Inflammatory macrophage (primary cell): ENCODE data around the gene RNF223.
"Not testable (repeated sequence)": the region's sequence is repeated elsewhere in the genome, so short reads cannot be mapped to it uniquely, and the experiment has no call there.

ENCODE experiments used
- DNase-seq, 2 donors: peaks; one replicate each; pipeline ENCODE4 v3.0.0-alpha.2; 2020 to 2022

The RNF223 gene

DNA sequence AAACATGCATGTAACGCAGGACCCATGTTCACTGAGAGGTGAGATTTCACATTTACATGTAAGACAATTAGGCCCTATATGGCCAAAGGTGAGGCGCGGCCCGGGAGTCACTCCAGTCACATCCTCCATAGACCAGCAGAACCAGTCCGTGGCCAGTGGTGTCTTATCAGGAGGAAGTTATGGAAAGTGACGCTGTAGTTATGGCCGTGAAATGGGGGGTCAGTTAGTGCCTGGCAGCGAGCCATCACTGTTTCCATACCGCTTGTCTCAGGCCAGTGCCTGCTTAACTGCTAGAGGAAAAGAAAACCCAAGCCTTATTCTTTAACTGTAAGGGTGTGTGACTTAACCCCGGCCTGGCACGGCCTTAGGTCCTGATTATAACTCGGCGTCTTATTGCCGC is 35.6 kb upstream of the RNF223 start:
- DNase-seq: no peak

GRCh38 chr1:1106510-1107221 is 32.6 kb upstream of the RNF223 start:
- DNase-seq: no peak

DNA sequence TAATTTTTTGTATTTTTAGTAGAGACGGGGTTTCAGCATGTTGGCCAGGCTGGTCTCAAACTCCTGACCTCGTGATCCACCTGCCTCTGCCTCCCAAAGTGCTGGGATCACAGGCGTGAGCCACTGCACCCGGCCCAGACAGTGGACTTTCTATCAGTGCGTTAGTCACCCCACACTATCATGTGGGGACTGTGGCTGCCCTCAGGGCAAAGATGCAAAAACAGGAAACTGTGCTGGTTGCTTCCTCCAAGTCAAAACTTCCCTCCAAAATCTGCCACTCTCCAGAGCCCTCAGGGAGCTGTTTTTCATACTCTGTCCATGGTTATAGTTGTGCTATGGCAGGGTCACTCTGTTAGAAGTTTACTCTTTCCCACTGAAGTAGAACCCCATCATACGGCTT is 30.0 kb upstream of the RNF223 start:
- DNase-seq: peak; percentile 50 to 73

DNA sequence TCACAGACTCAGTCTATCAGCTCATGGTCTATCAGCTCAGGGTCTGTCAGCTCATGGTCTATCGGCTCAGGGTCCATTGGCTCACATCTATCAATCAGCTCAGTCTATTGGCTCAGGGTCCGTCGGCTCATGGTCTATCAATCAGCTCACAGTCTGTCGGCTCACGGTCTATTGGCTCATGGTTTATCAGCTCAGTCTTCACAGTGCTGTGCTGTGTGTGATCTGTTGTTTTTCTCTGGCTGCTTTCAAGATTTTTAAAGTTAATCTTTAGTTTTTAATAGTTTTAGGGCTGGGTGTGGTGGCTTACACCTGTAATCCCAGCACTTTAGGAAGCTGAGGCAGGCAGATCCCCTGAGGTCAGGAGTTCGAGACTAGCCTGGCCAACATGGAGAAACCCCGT is 27.4 kb upstream of the RNF223 start:
- DNase-seq: no peak

DNA sequence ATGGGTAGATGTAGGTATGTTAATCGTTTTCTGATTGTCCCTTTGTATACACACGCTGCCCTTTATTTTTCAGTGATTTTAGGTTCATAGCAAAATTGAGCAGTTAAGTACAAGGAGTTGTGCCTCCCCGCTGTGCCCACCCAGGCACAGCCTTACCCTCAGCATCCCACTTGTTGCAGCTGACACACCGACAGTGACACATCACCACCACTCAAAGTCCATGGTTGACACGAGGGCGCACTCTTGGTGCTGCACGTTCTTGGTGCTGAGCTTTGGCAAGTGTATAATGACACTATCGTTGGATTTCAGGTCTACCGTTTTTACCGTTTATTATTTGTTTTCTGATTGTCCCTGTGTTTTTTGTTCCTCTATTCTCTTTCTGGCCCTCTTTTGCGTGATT is 26.2 kb upstream of the RNF223 start:
- no peak for DNase-seq

GRCh38 chr1:1099506-1100183 is 25.5 kb upstream of the RNF223 start:
- DNase-seq: no peak

DNA sequence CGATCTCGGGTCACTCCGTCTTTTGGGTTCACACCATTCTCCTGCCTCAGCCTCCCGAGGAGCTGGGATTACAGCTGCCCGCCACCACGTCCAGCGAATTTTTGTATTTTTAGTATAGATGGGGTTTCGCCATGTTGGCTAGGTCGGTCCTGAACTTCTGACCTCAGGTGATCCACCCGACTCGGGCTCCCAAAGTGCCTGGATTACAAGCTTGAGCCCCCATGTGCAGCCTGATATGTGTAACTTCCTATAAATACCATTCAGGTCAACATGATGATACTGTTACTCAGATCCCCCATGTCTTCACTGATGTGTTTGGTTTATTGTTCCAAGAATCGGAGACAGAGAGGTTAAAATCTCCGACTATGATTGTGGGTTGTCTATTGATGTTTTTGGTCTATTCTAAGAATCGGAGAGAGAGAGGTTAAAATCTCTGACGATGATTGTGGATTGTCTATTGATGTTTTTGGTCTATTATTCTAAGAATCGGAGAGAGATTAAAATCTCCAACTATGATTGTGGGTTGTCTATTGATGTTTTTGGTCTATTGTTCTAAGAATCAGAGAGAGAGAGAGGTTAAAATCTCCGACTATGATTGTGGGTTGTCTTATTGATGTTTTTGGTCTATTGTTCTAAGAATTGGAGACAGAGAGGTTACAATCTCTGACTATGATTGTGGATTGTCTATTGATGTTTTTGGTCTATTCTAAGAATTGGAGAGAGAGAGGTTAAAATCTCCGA is 24.7 kb upstream of the RNF223 start:
- no peak for DNase-seq

DNA sequence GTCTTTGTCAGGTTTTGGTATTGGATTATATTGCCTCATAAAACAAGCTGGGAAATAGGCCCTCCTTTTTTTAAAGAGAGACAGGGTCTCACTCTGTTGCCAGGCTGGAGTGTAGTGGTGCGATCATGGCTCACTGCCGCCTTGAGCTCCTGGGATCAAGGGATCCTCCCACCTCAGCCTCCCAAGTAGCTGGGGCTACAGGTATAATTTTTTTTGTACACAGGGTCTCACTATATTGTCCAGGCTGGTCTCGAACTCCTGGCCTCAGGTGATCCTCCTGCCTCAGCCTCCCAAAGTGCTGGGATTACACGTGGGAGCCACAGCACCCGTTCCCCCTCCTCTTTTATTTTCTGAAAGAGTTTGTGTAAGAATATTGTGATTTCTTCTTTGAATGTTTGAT is 22.0 kb upstream of the RNF223 start:
- not testable (repeated sequence) for DNase-seq

DNA sequence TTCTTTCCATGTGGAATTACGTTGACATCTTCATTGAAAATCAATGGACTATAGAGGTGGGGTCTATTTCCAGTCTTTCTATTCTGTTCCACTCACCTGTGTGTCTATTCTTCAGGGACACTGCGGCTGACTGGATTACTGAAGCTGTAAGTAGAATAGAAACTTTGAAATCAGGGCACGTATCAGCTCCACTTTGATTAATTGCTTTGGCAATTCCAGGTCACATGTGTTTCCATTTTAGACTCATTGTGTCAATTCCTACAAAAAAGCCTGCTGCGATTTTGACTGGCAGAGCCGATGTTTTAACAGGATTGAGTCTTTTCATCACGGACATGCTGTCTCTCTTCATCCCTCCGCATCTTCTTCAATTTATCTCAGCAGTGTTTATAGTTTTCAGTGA is 20.9 kb upstream of the RNF223 start:
- no peak for DNase-seq

DNA sequence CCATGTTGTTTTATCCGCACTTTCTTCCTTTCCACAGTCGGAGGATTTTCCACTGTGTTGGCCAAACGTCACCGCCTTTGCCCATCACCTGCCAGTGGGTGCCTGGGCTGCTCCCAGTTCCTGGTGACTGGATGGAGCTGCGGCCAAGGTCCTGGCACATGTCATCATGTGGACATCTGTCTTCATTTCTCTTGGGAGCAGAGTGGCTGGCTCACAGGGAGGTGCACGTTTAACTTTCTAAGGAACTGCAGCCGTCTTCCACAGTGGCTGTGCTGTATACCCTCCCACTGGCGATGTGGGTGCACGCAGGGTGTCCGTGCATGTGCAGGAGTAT is 19.5 kb upstream of the RNF223 start:
- no peak for DNase-seq

GRCh38 chr1:1092894-1093609 is 18.9 kb upstream of the RNF223 start:
- no peak for DNase-seq

DNA sequence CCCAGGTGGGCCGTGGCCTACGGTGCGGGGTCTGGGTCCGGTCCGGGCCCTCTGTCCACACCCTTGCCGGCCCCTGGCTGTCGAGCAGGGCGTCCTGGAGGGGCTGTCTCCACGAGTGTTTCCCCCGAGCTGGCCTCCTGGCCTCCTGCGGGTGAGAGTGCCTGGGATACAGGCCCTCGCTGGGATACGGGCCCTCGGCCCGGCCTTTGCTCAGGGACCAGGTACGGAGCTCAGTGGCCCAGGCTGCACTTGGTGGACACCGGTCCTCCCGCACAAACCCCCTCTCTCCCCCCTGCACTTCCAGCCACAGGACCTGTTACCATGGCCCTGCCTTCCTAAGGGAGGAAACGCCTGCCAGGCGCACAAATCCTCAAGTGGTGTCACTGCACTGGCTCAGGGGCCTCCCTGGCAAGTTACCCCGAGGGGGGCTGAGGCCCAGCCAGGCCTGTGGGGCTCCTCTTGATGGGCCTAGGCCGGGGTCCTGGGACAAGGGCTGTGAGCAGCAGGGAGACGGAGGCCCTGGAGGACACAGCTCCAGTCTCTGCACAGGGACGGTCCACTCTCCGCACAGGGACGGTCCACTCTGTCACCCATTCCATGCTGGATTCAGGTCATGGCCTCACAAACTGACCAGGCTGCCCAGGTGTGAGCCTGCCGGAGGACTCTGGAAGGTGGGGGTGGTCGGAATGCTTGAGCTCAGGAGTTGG is 18.2 kb upstream of the RNF223 start:
- DNase-seq: no peak

DNA sequence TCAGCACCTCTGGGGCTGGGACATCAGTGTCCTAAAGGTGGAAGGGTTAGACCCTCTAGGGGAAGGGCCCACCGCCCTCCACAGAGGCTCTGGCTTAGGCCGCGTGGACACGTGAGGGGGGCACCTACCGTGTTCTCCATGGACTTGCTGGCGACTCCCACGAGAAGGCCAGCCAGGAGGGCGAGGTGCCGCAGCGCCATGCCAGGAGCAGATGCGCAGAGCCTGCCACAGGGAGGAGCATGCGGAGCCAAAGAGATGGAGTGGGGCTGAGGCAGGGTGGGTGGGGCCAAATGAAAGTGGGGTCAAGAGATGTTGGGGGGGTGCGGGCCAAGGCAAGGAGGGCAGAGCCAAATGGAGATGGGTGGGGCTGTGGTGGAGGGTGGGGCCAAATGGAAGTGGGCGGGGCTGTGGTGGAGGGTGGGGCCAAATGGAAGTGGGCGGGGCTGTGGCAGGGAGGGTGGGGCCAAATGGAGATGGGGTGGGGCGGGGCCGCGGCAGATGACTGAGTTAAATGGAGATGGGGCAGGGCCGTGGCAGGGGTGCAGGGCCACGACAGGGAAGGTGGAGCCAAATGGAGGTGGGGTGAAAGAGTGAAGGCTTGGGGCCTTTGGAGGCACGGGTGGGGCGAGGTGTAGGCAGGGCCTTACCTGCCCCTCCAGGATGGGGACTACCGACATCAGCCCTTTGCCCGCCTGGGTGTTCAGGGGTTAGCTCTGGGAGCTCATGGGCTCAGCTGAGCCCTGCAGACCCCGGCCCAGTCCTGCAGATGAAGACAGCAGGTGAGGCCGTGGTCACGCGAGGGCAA is 17.4 kb upstream of the RNF223 start:
- no peak for DNase-seq

DNA sequence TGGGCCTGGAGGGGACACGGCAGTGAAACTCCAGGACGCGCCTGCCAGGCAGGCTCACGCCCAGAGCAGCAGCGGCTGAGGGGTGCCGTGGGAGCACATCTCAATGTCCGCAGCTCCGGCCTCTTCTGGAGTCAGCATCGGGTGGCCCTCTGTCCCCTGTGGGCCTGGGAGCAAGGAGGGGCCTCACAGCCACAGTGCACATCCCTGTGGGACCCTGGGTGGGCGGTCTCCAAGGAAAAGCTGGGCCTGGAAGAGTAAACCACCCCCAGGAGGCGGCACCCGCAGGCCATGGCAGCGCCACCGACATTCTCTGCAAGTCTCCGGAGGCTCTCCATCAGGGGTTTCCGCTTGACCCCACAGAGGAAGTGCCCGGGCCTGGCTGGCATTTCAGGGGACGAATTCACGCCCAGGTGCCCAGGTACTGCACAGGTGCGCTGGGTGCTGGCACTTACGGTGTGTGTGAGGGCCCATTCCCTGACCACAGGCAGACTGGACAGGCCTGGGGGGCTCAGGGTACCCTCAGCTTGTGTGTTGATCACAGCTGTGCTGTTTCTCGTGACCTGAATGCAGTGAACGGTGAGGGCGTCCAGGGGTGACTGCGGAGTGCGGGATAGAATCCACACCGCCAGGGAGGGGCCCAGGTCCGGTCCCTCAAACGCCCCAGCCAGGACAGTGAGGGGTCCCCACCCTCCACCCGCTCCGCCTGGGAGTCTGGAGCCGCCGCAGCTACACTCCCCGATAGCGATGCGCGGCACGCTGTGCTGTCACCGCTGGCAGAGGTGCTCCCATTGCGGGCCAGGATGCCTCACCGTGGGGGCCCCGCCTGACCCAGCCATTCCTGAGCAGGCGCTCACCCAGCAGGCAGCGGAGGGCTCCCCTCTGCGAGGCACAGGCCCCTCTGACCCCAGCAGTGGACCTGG is 16.6 kb upstream of the RNF223 start:
- DNase-seq: no peak

DNA sequence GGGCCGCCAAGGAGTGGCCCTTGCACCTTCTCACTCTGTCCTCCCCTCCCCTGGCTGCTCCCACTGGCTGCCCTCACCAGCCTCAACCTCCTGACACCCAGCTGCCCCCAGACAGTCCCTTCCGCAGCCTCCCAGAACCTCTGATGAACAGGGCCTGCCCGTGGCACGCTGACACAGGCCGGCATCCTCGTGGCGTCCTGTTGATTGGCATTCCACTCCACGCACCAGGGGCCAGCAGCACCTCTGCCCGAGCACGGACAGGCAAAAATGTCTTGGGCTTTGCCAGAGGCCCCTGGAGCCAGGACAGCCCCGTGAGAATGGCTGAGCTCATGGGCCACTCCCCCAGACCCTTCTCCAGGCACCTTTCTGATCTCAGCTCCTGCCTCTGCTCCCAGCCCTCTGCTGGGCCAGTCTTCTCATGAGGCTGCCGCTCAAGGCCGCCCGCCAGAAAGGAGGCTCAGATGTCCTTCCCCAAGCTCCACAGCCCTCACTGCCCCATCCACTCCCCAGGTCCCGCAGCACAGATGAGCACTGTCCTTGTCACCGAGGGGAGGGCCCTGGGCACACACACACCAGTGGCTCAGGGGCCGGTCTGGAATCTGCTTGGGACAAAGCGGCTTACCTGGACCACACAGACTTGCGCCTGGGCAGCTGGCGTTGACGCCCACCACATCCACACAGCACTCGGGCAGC is 15.8 kb upstream of the RNF223 start:
- DNase-seq: no peak

GRCh38 chr1:1088801-1089680 is 14.9 kb upstream of the RNF223 start:
- DNase-seq: no peak

GRCh38 chr1:1088029-1088800 is 14.1 kb upstream of the RNF223 start:
- no peak for DNase-seq

DNA sequence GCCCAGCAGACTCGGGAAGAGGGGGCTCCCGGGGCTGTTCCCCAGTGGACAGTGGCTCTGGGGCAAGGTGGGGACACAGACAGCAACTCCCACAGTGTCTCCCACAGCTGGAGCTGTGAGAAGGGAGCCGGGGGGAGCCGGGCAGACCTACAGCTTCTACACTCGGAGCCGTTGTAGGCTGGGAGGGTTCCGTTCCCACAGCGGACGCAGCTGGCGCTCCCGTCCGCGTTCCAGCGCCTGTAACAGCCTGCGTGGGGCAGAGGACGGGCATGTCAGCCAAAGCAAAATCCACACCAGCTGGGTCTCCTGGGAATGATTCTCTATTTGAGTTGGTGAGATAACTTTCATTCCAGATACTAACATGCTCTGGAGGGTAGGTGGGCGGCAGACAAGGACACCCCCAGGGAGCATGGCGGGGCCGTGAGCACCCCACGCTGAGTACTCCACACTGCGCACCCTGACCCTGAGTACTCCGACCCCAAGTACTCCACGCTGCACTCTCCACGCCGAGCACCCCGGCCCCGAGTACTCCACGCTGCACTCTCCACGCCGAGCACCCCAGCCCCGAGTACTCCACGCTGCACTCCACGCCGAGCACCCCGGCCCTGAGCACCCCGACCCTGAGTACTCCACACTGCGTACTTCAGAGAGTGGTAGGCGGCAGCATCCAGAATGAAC is 13.4 kb upstream of the RNF223 start:
- DNase-seq: no peak
